HG03108 (cell line): ENCODE data around the gene POU3F3.

Experiments
- ATAC-seq: cut with Tn5 transposase; IDR thresholded peaks from one replicate; pipeline ENCODE4 v1.9.1; 2021; ENCODE audit warnings: moderate library complexity; ENCODE audit not compliant: unreplicated experiment

POU3F3 gene

GRCh38 chr2:104846786-104847585 lies 6.9 kb upstream of the POU3F3 start:
- ATAC-seq = no peak

GRCh38 chr2:104847586-104848160 lies 6.2 kb upstream of the POU3F3 start:
- no peak for ATAC-seq

DNA sequence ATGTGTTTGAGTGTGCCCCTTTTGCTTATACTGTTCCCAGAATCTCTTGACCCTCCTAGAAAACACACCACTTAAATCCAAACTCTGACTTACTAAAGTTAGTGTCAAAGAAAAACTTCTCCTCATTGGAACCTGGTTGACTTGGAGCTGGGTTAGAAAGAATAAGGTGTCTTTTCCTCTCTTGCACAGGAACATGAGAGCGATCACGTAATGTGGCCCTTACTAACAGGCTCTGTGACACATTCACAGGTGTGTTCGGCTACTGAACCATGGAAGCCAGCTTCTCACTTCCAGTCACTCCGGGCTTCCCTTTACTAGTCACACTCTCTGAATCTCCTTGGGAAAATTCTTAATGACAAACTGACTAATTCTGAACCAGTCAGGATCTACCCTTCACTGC lies 5.4 kb upstream of the POU3F3 start:
- ATAC-seq = no peak

DNA sequence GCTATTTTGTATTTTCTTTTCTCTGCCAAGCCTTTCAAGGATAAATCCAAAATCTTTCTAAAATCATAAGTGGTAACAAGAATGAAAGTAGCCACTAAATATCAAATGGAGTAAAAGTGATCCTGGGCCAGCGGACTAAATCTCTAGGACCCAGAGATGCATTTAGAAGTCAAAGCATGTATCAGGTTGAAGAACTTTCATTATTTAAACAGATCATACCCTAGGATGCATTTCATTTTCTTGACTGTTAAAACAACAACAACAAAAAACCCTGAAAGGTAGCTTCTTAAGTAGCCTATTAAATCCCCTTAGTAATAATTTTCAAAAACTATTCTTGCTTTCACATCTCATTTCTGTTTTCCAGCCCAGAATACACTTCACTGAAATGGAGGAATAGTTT lies 4.8 kb upstream of the POU3F3 start:
- ATAC-seq = no peak

DNA sequence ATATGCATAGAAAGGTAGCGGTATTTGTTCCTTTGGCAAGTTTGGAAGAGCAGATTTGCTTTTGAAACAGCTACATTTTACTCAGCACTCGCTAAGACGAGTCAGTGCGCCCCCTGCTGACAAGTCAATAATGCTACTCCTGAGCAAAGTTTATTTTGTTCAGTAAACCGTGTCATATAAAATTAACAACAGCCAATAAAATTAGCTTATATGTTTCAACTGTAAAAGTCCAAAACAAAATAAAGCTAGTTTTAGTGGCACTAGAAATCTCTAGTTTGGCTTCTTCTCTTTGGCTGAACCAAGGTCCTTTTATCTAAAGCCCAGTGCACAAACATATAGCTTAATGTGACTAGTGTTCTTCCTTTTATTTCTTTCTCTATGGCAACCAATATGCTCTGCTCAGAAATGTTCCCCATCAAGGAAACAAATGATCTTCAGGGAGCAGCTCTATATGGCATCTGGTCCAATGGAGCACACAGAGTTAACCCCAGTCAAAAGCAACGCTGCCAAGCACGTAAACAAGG lies 4.2 kb upstream of the POU3F3 start:
- no peak for ATAC-seq

GRCh38 chr2:104850361-104851290 lies 3.3 kb upstream of the POU3F3 start:
- no peak for ATAC-seq

DNA sequence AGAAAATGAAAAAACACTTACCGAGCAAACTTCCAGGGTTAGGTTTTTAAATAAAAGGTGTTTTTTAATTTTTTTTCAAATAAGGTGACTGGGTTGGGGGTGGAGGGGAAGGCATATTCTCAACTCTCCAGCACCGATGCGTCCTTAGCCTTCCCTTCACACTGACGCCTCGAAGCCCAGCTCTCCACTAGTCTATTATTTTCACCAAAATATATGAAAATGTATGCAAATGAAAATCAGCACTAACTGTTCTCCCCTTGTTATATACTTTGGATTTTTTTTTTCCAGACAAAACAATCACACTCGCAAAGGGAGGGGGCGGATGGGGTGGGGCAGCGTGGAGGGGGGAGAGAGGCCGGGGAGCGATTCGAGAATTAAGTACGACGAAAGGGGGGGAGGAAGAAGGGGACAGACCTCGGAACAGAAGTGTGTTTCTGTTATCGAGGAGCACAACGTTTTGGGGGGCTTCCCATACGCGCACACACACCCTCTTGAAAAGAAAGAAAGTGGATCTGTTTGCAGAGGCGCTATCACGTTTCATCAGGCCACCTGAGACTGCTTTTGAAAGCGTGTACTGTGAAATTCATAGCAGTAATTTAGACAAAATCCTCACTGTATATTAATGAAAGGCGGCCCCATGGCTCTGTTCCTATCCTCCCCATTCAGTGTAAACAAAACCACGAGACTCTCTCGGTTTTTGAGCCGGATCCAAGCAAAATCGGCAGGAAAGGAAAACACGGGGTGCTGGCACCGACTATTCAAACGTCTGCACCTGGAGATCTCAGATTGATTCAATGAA lies 2.4 kb upstream of the POU3F3 start:
- no peak for ATAC-seq

GRCh38 chr2:104852090-104852666 lies 1.7 kb upstream of the POU3F3 start:
- no peak for ATAC-seq

- no peak for ATAC-seq
Observed at GRCh38 chr2:104854498-104855220, 744 bp downstream of the POU3F3 start.

DNA sequence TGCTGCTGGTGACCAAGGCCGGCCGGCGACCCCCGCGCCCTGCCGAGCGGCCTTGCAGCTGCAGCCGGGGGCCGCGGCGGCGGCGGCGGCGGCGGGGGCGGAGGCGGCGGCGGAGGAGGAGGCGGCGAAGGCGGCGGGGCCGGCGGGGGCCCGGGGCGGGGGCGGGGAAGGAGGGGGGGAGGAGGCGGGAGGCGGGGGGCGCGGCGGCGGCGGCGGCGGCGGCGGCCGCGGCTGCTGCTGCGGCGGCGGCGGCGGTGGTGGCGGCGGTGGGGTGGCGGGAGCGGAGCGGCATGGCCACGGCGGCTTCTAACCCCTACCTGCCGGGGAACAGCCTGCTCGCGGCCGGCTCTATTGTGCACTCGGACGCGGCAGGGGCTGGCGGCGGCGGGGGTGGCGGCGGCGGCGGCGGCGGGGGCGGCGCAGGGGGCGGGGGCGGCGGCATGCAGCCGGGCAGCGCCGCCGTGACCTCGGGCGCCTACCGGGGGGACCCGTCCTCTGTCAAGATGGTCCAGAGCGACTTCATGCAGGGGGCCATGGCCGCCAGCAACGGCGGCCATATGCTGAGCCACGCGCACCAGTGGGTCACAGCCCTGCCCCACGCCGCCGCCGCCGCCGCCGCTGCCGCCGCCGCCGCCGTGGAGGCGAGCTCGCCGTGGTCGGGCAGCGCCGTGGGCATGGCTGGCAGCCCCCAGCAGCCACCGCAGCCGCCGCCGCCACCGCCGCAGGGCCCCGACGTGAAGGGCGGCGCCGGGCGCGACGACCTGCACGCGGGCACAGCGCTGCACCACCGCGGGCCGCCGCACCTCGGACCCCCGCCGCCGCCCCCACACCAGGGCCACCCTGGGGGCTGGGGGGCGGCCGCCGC lies 1.5 kb downstream of the POU3F3 start:
- ATAC-seq = no peak

- ATAC-seq = no peak
Observed at GRCh38 chr2:104856086-104856972, 2.4 kb downstream of the POU3F3 start.

DNA sequence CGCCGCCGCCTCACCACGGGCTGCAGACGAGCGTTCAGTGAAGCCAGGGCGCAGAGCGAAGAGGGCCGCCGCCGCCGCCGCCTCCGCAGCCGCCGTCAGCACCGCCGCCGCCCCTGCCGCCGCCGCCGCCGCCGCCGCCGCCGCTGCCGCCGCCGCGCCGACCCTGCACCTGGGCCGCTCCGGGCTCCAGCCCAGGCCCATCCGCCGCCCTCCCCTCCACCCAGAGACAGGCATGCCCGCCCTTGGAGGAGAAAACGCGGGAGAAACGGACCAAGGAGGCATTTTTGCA lies 3.0 kb downstream of the POU3F3 start:
- no peak for ATAC-seq

DNA sequence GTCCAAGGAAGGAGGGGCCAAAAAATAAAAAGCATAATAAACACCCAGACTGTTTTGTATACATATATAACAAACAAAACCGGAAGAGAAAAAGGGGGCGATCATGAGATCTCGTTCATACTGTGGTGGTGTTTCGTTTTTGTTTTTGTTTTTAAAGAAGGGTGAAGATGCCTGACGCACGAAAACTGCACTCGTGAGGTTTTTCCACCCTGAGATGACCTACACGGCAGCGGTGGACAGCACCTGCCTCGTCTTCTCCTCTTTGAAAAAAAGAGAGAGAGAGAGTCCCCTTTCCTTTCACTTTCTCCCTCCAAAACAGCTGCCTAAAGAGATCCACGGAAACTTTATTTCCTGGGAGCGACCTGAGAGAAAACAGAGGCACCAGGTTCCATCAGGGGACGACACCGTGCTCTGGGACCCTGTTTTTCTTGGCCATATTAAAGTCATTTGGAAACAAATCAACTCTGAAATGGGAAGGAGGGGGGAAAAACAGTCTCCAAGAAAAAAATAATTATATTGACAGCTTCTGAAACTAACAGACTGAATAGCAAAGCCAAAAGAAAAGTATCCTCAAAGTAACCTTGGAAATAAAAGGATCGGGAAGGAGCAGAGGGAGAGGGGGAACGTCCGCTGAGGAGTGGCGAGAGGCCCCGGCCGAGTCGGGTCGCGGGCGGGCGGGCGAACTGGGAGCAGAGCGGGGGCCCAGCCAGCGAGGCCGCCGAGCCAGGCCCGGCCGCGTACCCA lies 3.5 kb downstream of the POU3F3 start:
- ATAC-seq = no peak

- no peak for ATAC-seq
Observed at GRCh38 chr2:104858006-104858978, 4.4 kb downstream of the POU3F3 start.

- ATAC-seq = no peak
Observed at GRCh38 chr2:104859291-104859765, 5.4 kb downstream of the POU3F3 start.
